CD14-positive monocyte (primary cell): Measurements from ENCODE around the gene CHPT1. TPM values are rescaled to one million over a fixed set of nuclear protein-coding genes. Genes with fewer than 3 reads are reported as not detected.

Source experiments
- DNase-seq, 3 donors: peaks; one replicate each; pipeline ENCODE4 v3.0.0-alpha.2; 2011 to 2022
- H2AFZ ChIP-seq: 2 replicates; pipeline ENCODE4 v1.6.0; 2012; ENCODE audit warnings: mild to moderate bottlenecking, low read depth, low read length, inconsistent platforms; ENCODE audit not compliant: insufficient read depth, poor library complexity, severe bottlenecking
- H3K27ac ChIP-seq, 2 donors: 1 replicate in 1 of 2; 2 replicates in 1 of 2; pipeline ENCODE4 v1.5.1; 2012 to 2013; ENCODE audit warnings: low read length in 2 of 2, control low read depth in 1 of 2, inconsistent platforms in 1 of 2, low read depth in 1 of 2, mild to moderate bottlenecking in 1 of 2
- H3K27me3 ChIP-seq, 2 donors: one replicate each; pipeline versions ENCODE4 v1.6.0 to v1.6.1; 2011 to 2013; ENCODE audit warnings: low read length in 2 of 2; ENCODE audit not compliant: control insufficient read depth in 2 of 2, insufficient read depth in 2 of 2
- H3K36me3 ChIP-seq, 2 donors: replicated peaks in 1 of 2; 1 replicate in 1 of 2; 2 replicates in 1 of 2; pipeline versions ENCODE4 v1.5.1 to v1.6.1; 2012 to 2013; ENCODE audit warnings: low read length in 2 of 2, control low read depth in 1 of 2, inconsistent platforms in 1 of 2, mild to moderate bottlenecking in 1 of 2; ENCODE audit not compliant: insufficient read depth in 2 of 2, control insufficient read depth in 1 of 2
- H3K4me1 ChIP-seq, 2 donors: 1 replicate in 1 of 2; 2 replicates in 1 of 2; pipeline versions ENCODE4 v1.5.1 to v1.6.1; 2012 to 2013; ENCODE audit warnings: low read length in 2 of 2, control low read depth in 1 of 2, inconsistent platforms in 1 of 2, mild to moderate bottlenecking in 1 of 2, moderate library complexity in 1 of 2; ENCODE audit not compliant: insufficient read depth in 2 of 2, control insufficient read depth in 1 of 2
- H3K4me2 ChIP-seq: replicated peaks from 2 replicates; pipeline ENCODE3; 2012; ENCODE audit warnings: low read length, moderate library complexity, mild to moderate bottlenecking; ENCODE audit not compliant: poor library complexity, severe bottlenecking; ENCODE audit errors: extremely low read depth
- H3K4me3 ChIP-seq, 3 experiments: fragments of 200-600 bp in 1 of 3; sonication (generic) in 1 of 3; replicated peaks in 1 of 3; 1 replicate in 2 of 3; 2 replicates in 1 of 3; pipeline ENCODE4 v1.5.1; 2011 to 2013; ENCODE audit warnings: low read length in 3 of 3, mild to moderate bottlenecking in 3 of 3, control low read depth in 2 of 3, low read depth in 2 of 3, inconsistent platforms in 1 of 3, moderate library complexity in 1 of 3
- H3K79me2 ChIP-seq: 2 replicates; pipeline ENCODE4 v1.6.0; 2012; ENCODE audit warnings: mild to moderate bottlenecking, control low read depth, inconsistent platforms, low read length, moderate library complexity; ENCODE audit not compliant: insufficient read depth
- H3K9ac ChIP-seq: 2 replicates; pipeline ENCODE4 v1.6.0; 2017; ENCODE audit warnings: low read length, mild to moderate bottlenecking; ENCODE audit not compliant: insufficient read depth, poor library complexity, severe bottlenecking
- H3K9me3 ChIP-seq, 2 donors: replicated peaks in 1 of 2; 1 replicate in 1 of 2; 2 replicates in 1 of 2; pipeline versions ENCODE4 v1.5.1 to v1.6.1; 2012 to 2013; ENCODE audit warnings: low read length in 2 of 2, control low read depth in 1 of 2; ENCODE audit not compliant: control insufficient read depth in 1 of 2, insufficient read depth in 1 of 2
- H4K20me1 ChIP-seq: 2 replicates; pipeline ENCODE4 v1.6.0; 2012; ENCODE audit warnings: mild to moderate bottlenecking, low read length, control low read depth, moderate library complexity; ENCODE audit not compliant: insufficient read depth
- H3K27ac Mint-ChIP-seq, 7 donors: one replicate each; pipeline ENCODE4 v1.8.0; 2020; ENCODE audit warnings: mild to moderate bottlenecking in 7 of 7, mixed read lengths in 7 of 7, moderate library complexity in 6 of 7, inconsistent platforms in 2 of 7
- H3K27me3 Mint-ChIP-seq, 3 donors: one replicate each; pipeline ENCODE4 v1.8.0; 2021 to 2022; ENCODE audit warnings: low read depth in 3 of 3, mild to moderate bottlenecking in 3 of 3, mixed read lengths in 3 of 3, moderate library complexity in 3 of 3, inconsistent platforms in 1 of 3
- H3K36me3 Mint-ChIP-seq, 2 donors: one replicate each; pipeline ENCODE4 v1.8.0; 2020; ENCODE audit warnings: mixed read lengths in 2 of 2, inconsistent platforms in 1 of 2, mild to moderate bottlenecking in 1 of 2
- H3K4me1 Mint-ChIP-seq: one replicate; pipeline ENCODE4 v1.8.0; 2020; ENCODE audit warnings: mild to moderate bottlenecking, mixed read lengths
- H3K4me3 Mint-ChIP-seq, 2 donors: one replicate each; pipeline ENCODE4 v1.8.0; 2020; ENCODE audit warnings: mild to moderate bottlenecking in 2 of 2, mixed read lengths in 2 of 2, moderate library complexity in 1 of 2
- H3K9me3 Mint-ChIP-seq, 7 donors: one replicate each; pipeline ENCODE4 v1.8.0; 2020 to 2022; ENCODE audit warnings: mixed read lengths in 7 of 7, mild to moderate bottlenecking in 6 of 7, moderate library complexity in 6 of 7, inconsistent platforms in 2 of 7
- CTCF ChIP-seq: fragments of 200-600 bp; IDR thresholded peaks from one replicate; pipeline ENCODE4 v1.8.0; 2022; ENCODE audit warnings: antibody characterized with exemption, mild to moderate bottlenecking
- WGBS: methylation state at CpG from one replicate; pipeline ENCODE4 v1.1.5; 2013; ENCODE audit warnings: missing lambda C conversion rate; ENCODE audit not compliant: insufficient coverage; 5-methylcytosine and 5-hydroxymethylcytosine counted together
- intact Hi-C, 2 donors: fragments of 100-400 bp; cut with micrococcal nuclease; formaldehyde crosslinking; loops; one replicate each; pipeline versions ENCODE4 v1.15.0 to v1.15.1; 2023
- polyA plus RNA-seq, 3 donors: library from polyadenylated mRNA; depleted of rRNA in 1 of 3; unstranded in 2 of 3; stranded (reverse) in 1 of 3; fragments of 300-500 nt in 2 of 3; fragments of >200 nt in 1 of 3; fragmentation: Illumina TruSeq in 2 of 3; gene quantifications; 1 replicate in 2 of 3; 2 replicates in 1 of 3; pipeline ENCODE4 v1.2.3, GENCODE V29; 2012 to 2021

The CHPT1 gene
- polyA plus RNA-seq, 3 donors = 30.9 to 92.7 (median 36.7) TPM

- H4K20me1 ChIP-seq = peaks cover 8% of the 10 kb centered on the region
- no peak overlapping the region for H3K27ac ChIP-seq
- peaks cover 29% of the 10 kb centered on the region for H3K79me2 ChIP-seq
- no peaks in the 10 kb centered on the region for H3K36me3 ChIP-seq
- no peak overlapping the region for H3K4me2 ChIP-seq
- no peaks in the 10 kb centered on the region for H3K36me3 Mint-ChIP-seq
- no peaks in the 10 kb centered on the region for H3K27me3 ChIP-seq
- no peaks in the 10 kb centered on the region for H3K9me3 ChIP-seq
- DNase-seq = peak in 1 of 3 donors; percentile 3
- peaks cover 0 to 3% (median 2%) of the 10 kb centered on the region in 3 donors for H3K27me3 Mint-ChIP-seq
- H3K27ac Mint-ChIP-seq = no peak overlapping the region
- peaks cover 22 to 32% of the 10 kb centered on the region in 2 donors for H3K4me1 ChIP-seq
- H3K9me3 Mint-ChIP-seq = no peaks in the 10 kb centered on the region
- H2AFZ ChIP-seq = no peak overlapping the region
- H3K4me3 ChIP-seq = no peak overlapping the region
- intact Hi-C loops = no loop called here
- no peak overlapping the region for H3K4me3 Mint-ChIP-seq
- H3K9ac ChIP-seq = no peak overlapping the region
- H3K4me1 Mint-ChIP-seq = peaks cover 43% of the 10 kb centered on the region
- TF ChIP-seq CTCF = no peak
- WGBS = 33% methylated on average over 1 of the region's 2 CpGs
Measured at GRCh38 chr12:101694297-101694848, 3.1 kb upstream of the CHPT1 start.

DNA sequence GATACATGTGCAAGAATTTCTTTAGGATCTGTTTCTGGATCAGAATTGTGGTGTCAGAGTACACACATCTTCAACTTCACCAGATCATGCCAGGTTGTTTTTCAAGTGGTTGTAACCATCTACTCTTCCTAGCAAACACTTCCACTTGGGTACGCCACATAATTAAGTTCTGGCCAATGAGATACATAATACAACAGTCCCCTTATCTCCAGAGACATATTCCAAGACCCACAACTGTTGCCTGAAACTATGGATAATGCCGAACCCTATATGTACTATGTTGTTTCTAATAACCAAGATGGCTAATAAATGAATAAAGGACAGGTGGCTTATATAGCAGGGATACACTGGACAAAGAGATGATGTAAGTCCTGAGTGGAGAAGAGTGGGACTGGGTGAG is 2.5 kb upstream of the CHPT1 start:
- Mint-ChIP-seq H3K36me3 (no peaks in the 10 kb centered on the region), H3K27ac (no peak overlapping the region), H3K27me3 (peaks cover 0 to 3% (median 2%) of the 10 kb centered on the region in 3 donors), H3K9me3 (no peaks in the 10 kb centered on the region), H3K4me3 (no peak overlapping the region), H3K4me1 (peaks cover 49% of the 10 kb centered on the region)
- Histone ChIP-seq H3K36me3 (no peaks in the 10 kb centered on the region), H3K27me3 (no peaks in the 10 kb centered on the region), H3K4me3 (no peak overlapping the region), H3K4me1 (peaks cover 26 to 38% of the 10 kb centered on the region in 2 donors), H3K9ac (no peak overlapping the region), H3K9me3 (no peaks in the 10 kb centered on the region), H3K27ac (no peak overlapping the region), H3K79me2 (peaks cover 35% of the 10 kb centered on the region), H4K20me1 (peaks cover 10% of the 10 kb centered on the region), H3K4me2 (no peak overlapping the region), H2AFZ (no peak overlapping the region)
- TF ChIP-seq CTCF = no peak
- DNase-seq = no peak
- intact Hi-C loops = no loop called here
- no CpG with 5 or more reads among the region's 2 CpGs for WGBS
